ENCODE results near the gene LRMDA. TPM values are rescaled to one million over a fixed set of nuclear protein-coding genes. Genes with fewer than 3 reads are reported as not detected.

Gene LRMDA
- total and polyA plus RNA-seq, 2 donors (not counting 1 experiment from before 2014, with no cell fraction given), result 0.12 TPM; not detected in 1

DNA sequence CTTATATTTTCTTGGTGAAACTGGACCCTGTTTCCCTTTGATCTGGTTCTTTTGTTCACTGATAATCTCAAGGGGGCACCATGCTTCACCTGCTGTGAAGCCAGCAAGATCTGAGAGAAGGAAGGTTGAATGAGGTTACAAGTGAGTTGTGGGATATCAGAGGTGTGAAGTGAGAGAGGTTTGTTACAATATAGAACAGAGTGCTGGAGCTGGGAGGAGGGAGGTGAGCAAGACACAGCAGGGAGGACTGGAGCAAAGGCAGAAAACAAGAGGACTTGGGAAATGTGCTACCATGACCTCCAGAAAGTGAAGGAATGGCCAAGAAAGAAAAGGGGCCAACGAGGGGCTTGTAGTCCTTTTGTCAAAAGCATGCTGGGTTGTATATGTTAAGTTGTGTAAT is 156.6 kb downstream of the LRMDA start:
- no peak overlapping the region for H2AFZ ChIP-seq (ENCODE audit: insufficient read depth, low read depth, low read length, poor library complexity, severe bottlenecking)
- ChIA-PET POLR2A (no interaction called here), CTCF (no interaction called here)
- no peaks in the 10 kb centered on the region for H3K27me3 ChIP-seq (replicated peaks in 1 of 4; ENCODE audit: control extremely low read depth in 1 of 4, control insufficient read depth in 3 of 4, insufficient read depth in 4 of 4, low read length in 3 of 4)
- Mint-ChIP-seq H3K9me3 (ENCODE audit: insufficient read depth) (peaks cover 6% of the 10 kb centered on the region), H3K4me3 (no peak overlapping the region), H3K27ac (no peak overlapping the region), H3K27me3 (peaks cover 11% of the 10 kb centered on the region), H3K4me1 (no peaks in the 10 kb centered on the region)
- H4K20me1 ChIP-seq (ENCODE audit: control insufficient read depth, insufficient read depth, low read length, poor library complexity, severe bottlenecking), result no peaks in the 10 kb centered on the region
- DNase-seq (no peak), ATAC-seq (ENCODE audit: low read depth) (no peak)
- H3K9me3 ChIP-seq (ENCODE audit: control extremely low read depth in 1 of 3, control insufficient read depth in 2 of 3, insufficient read depth in 1 of 3, low read length in 2 of 3), result peaks cover 0 to under 1% (median 0%) of the 10 kb centered on the region in 3 donors
- no peaks in the 10 kb centered on the region for H3K4me1 ChIP-seq (ENCODE audit: control insufficient read depth in 2 of 2, insufficient read depth in 2 of 2, low read length in 2 of 2)
- WGBS (ENCODE audit: insufficient coverage), result 100% methylated on average over 1 of the region's 1 CpG
- H3K4me2 ChIP-seq (replicated peaks; ENCODE audit: low read depth, low read length, poor library complexity, severe bottlenecking), result no peak overlapping the region
- H3K9ac ChIP-seq (ENCODE audit: low read length), result no peak overlapping the region
- no peaks in the 10 kb centered on the region for H3K36me3 ChIP-seq (replicated peaks in 1 of 2; ENCODE audit: control extremely low read depth in 1 of 2, control insufficient read depth in 1 of 2, extremely low read depth in 1 of 2, insufficient read depth in 2 of 2, low read length in 1 of 2)
- H3K79me2 ChIP-seq (ENCODE audit: control insufficient read depth, insufficient read depth, low read length), result no peaks in the 10 kb centered on the region
- intact Hi-C loops (cut with micrococcal nuclease), result no loop called here
- H3K27ac ChIP-seq (ENCODE audit: low read length in 2 of 2), result no peak overlapping the region
- TF ChIP-seq, protein P1, sequence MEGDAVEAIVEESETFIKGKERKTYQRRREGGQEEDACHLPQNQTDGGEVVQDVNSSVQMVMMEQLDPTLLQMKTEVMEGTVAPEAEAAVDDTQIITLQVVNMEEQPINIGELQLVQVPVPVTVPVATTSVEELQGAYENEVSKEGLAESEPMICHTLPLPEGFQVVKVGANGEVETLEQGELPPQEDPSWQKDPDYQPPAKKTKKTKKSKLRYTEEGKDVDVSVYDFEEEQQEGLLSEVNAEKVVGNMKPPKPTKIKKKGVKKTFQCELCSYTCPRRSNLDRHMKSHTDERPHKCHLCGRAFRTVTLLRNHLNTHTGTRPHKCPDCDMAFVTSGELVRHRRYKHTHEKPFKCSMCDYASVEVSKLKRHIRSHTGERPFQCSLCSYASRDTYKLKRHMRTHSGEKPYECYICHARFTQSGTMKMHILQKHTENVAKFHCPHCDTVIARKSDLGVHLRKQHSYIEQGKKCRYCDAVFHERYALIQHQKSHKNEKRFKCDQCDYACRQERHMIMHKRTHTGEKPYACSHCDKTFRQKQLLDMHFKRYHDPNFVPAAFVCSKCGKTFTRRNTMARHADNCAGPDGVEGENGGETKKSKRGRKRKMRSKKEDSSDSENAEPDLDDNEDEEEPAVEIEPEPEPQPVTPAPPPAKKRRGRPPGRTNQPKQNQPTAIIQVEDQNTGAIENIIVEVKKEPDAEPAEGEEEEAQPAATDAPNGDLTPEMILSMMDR (IDR thresholded peaks at IDR 0.05), result no peak
- H3K4me3 ChIP-seq (ENCODE audit: control extremely low read depth in 1 of 5, extremely low read depth in 1 of 5, insufficient read depth in 1 of 5, low read depth in 2 of 5, low read length in 4 of 5), result no peak overlapping the region

DNA sequence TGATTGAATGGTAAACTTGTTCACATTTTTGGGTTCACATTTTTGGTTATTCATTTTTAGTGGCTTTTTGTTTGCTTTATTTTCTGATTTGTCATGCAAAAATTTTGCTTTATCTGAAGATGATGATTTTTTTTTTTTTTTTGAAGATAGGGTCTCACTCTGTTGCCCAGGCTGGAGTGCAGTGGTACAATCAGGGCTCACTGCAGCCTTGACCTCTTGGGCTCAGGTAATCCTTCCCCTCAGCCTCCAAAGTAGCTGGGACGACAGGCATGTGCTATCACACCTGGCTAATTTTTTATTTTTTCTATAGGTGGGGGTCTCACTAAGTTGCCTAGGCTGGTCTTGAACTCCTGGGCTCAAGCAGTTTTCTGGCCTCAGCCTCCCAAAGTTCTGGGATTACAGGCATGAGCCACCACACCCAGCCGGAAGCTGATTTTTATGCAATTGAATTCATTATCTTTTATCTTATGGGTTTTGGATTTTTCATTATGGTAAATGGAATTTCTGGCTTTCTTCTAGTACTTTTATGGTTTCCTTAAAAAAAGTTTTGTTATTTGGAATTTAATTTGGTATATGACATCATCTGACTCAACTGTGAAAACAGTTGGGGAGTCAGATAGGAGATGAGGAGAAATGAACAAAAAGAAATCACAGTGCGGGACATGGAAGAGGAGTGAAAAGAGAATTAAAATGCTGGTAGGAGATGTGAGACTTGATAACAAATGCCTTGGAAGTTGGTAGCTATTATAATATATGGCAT is 158.7 kb downstream of the LRMDA start:
- intact Hi-C loops (cut with micrococcal nuclease), result no loop called here
- no CpG with 5 or more reads among the region's 3 CpGs for WGBS (ENCODE audit: insufficient coverage)
- no peak for ATAC-seq (ENCODE audit: low read depth)

More for the DNA sequence above, 158.7 kb downstream of the LRMDA start:
- CTCF ChIA-PET, result no interaction called here
- H3K27me3 ChIP-seq (replicated peaks in 1 of 4; ENCODE audit: control extremely low read depth in 1 of 4, control insufficient read depth in 3 of 4, insufficient read depth in 4 of 4, low read length in 3 of 4), result no peaks in the 10 kb centered on the region
- TF ChIP-seq EZH2 (IDR thresholded peaks at IDR 0.05; ENCODE audit: borderline replicate concordance, insufficient read depth, low read depth, low read length, poor library complexity, severe bottlenecking), result no peak
- TF ChIP-seq, protein P1 (IDR thresholded peaks at IDR 0.05), result no peak
- H3K9ac ChIP-seq (ENCODE audit: low read length), result no peak overlapping the region
- no peak overlapping the region for H2AFZ ChIP-seq (ENCODE audit: insufficient read depth, low read depth, low read length, poor library complexity, severe bottlenecking)
- no peaks in the 10 kb centered on the region for H3K9me3 Mint-ChIP-seq (ENCODE audit: insufficient read depth)
- POLR2A ChIA-PET, result no interaction called here
- no peaks in the 10 kb centered on the region for H3K79me2 ChIP-seq (ENCODE audit: control insufficient read depth, insufficient read depth, low read length)
- peaks cover 0 to 2% (median 0%) of the 10 kb centered on the region in 3 donors for H3K9me3 ChIP-seq (ENCODE audit: control extremely low read depth in 1 of 3, control insufficient read depth in 2 of 3, insufficient read depth in 1 of 3, low read length in 2 of 3)
- peaks cover 11% of the 10 kb centered on the region for H3K27me3 Mint-ChIP-seq
- no peak overlapping the region for H3K4me2 ChIP-seq (replicated peaks; ENCODE audit: low read depth, low read length, poor library complexity, severe bottlenecking)
- no peaks in the 10 kb centered on the region for H3K4me1 Mint-ChIP-seq
- H3K4me3 ChIP-seq (ENCODE audit: control extremely low read depth in 1 of 5, extremely low read depth in 1 of 5, insufficient read depth in 1 of 5, low read depth in 2 of 5, low read length in 4 of 5), result no peak overlapping the region
- H3K27ac ChIP-seq (ENCODE audit: low read length in 2 of 2), result no peak overlapping the region
- H3K27ac Mint-ChIP-seq, result no peak overlapping the region
- H3K4me3 Mint-ChIP-seq, result no peak overlapping the region
- no peaks in the 10 kb centered on the region for H3K36me3 ChIP-seq (replicated peaks in 1 of 2; ENCODE audit: control extremely low read depth in 1 of 2, control insufficient read depth in 1 of 2, extremely low read depth in 1 of 2, insufficient read depth in 2 of 2, low read length in 1 of 2)
- no peaks in the 10 kb centered on the region for H3K4me1 ChIP-seq (ENCODE audit: control insufficient read depth in 2 of 2, insufficient read depth in 2 of 2, low read length in 2 of 2)
- no peaks in the 10 kb centered on the region for H4K20me1 ChIP-seq (ENCODE audit: control insufficient read depth, insufficient read depth, low read length, poor library complexity, severe bottlenecking)
- DNase-seq, result no peak
